LNCaP clone FGC (cell line): Measurements from ENCODE around the gene MAGEA11.
"Not testable (repeated sequence)": the region's sequence is repeated elsewhere in the genome, so short reads cannot be mapped to it uniquely, and the experiment has no call there.

ENCODE experiments used
- DNase-seq: peaks from one replicate; pipeline ENCODE4 v3.0.0-alpha.2; 2011; ENCODE audit warnings: low read depth
- H3K4me3 ChIP-seq: 2 replicates; pipeline ENCODE4 v1.5.1; 2011; ENCODE audit warnings: mild to moderate bottlenecking, low read depth, low read length, control low read depth
- CTCF ChIP-seq: IDR thresholded peaks from 2 replicates; pipeline ENCODE4 v1.5.1; 2012; ENCODE audit warnings: mild to moderate bottlenecking; ENCODE audit not compliant: control insufficient read depth, insufficient read depth; ENCODE audit errors: extremely low read depth

Gene MAGEA11

DNA sequence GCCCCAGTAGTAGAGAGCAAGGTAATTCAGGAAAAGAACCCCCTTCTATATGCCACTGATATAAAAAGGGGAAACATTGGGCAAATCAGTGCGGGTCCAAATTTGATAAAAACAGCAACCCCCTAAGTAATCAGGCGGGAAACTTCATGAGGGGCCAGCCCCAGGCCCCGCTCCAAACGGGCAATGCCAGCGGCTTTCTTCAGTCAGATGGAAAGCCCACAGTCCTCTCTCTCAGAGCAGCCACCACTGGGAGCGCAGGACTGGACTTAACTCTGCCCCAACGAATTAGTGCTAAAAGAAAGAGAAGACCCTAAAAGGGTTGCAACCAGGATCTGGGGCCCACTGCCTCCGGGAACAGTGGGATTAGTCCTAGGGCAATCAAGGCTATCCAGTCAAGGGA lies 9.9 kb downstream of the MAGEA11 start:
- no peak overlapping the region for H3K4me3 ChIP-seq
- DNase-seq, result no peak
- no peak for TF ChIP-seq CTCF

DNA sequence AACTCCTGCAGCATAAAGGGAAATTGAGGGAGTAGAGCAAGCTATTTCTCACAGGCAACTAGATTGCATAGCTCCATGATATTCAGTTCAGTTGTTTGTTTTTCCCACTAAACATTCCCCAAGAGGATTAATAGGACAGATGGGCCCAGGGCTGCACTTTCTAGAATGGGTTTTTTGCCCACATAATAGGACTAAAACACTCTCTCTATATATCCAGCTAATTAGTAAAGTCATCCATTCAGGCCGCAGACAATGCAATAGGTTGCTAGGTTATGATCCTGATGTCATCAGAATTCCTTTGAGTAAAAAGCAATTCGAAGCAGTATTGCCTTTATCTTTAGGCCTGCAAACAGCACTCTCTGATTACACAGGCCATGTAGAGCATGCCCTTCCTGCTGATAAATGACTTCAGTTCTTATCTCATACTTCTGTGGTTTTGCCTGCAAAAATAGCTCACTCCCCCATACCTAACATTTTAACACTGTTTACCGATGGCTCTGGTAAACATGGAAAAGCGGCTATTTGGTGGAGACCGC lies 11.8 kb downstream of the MAGEA11 start:
- H3K4me3 ChIP-seq, DNase-seq: not testable (repeated sequence)

GRCh38 chrX:149727308-149727707 lies 15.4 kb downstream of the MAGEA11 start:
- DNase-seq, H3K4me3 ChIP-seq: not testable (repeated sequence)

DNA sequence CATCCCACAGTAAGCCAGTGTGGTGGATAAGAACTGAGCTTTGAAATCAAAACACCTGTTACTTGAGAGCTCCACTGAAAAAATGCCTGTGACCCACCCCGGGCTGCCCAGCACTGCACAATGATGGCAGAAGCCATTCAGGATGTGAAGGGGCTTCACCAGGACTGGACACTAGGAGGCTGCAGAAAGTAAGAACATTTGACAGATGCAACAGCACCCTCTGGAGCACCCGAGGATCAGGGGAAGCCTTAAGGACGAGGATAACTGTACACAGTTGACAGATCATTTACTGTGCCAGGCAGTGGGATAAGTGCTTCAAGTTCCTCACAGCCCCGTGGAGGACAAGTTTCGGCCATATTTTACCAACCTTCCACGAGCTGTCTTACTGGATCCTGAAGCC lies 30.4 kb downstream of the MAGEA11 start:
- not testable (repeated sequence) for DNase-seq, H3K4me3 ChIP-seq

- H3K4me3 ChIP-seq, DNase-seq: not testable (repeated sequence)
These were observed 34.6 kb downstream of the MAGEA11 start for GRCh38 chrX:149746390-149747007.

DNA sequence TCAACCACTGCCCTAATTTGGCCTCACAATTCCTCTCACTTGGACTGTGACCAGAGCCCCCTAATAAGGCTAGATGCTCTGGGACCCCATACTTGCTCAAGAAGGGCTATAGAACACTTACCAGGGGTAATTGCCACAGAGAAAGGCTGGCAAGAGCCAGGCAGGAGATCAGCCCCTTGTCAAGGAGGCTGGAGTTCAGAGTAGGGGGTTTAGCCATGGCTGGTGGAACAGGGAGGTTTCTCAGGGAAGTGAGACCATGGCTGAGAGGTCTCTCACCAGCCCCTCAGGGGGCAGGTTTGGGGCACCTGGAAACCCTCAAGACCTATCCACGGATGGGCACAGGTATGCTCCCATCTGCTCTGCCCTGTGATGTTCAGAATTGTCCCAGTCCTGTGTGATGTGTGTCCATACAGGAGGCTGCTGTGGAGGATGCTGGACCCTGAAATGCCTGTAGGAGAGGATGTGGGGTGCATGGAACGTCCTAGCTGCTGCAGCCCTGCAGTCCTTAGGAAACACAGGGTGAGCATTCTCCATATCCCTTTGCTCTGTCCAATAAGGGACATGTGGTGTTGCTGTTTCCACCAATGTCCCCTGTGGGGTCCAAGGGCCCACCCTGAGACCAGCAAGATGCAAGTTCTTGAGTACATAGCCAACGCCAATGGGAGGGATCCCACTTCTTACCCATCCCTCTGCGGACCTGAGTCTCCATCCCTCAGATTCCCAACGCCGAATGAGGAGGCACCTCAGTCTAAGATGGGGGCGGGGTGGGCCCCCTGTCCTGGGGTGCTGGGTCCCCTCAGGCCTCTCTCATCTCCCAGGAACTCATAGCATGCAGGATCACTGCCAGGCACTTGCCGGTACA lies 45.6 kb downstream of the MAGEA11 start:
- no peak for TF ChIP-seq CTCF
- no peak for DNase-seq
- H3K4me3 ChIP-seq, result no peak overlapping the region

GRCh38 chrX:149758068-149758714 lies 46.3 kb downstream of the MAGEA11 start:
- DNase-seq, result no peak
- TF ChIP-seq CTCF, result no peak

DNA sequence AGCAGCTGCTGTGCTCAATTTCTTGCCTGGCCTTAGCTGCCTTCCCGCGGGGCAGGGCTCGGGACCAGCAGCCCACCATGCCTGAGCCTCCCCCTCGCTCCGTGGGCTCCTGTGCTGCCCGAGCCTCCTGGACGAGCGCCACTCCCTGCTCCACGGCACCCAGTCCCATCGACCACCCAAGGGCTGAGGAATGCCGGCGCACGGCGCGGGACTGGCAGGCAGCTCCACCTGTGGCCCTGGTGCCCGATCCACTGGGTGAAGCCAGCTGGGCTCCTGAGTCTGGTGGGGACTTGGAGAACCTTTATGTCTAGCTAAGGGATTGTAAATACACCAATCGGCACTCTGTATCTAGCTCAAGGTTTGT lies 46.8 kb downstream of the MAGEA11 start:
- not testable (repeated sequence) for DNase-seq, H3K4me3 ChIP-seq

More at GRCh38 chrX:149758068-149758714, 46.3 kb downstream of the MAGEA11 start:
- no peak overlapping the region for H3K4me3 ChIP-seq

GRCh38 chrX:149759824-149760223 lies 48.0 kb downstream of the MAGEA11 start:
- H3K4me3 ChIP-seq, result no peak overlapping the region
- TF ChIP-seq CTCF, result no peak
- DNase-seq, result no peak
